Measurements from ENCODE around the gene HIVEP2.

DNA sequence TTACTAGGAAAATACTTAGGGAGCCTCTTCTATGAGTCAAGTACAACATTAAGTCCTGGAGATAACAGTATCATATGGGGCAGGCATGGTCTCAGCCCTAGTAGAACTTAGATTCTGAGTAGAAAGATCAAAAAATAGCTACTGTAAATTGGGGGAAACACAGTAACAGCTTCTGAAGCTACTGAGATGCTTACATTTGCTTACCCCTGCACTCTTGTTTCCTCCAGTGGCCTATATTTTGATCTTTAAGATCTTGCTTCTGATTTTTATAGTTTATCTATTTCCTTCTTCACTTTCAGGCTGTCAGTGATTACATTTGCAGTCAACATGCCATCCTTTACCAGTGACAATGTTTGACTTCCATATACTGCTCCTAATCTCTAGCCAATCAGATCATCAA is 35.3 kb downstream of the HIVEP2 start:
- TF ChIP-seq POLR2A (IDR thresholded peaks at IDR 0.05; ENCODE audit: low read depth, low read length): no peak
- TF ChIP-seq POLR2AphosphoS5 (IDR thresholded peaks at IDR 0.05; ENCODE audit: low read depth, low read length): no peak

All from GM12891 (cell line).